Caco-2 (cell line): ENCODE measurements around the gene LIN9. TPM values are rescaled to one million over a fixed set of nuclear protein-coding genes. Genes with fewer than 3 reads are reported as not detected.
A peak's percentile ranks its signal among the peaks of the same experiment; 100 is the strongest.

Experiments
- BruUV-seq: library from RNA; stranded (reverse); fragments of 400-500 nt; replicated peaks from 2 replicates; lab custom pipeline; 2021; lab: Mats Ljungman, UMichigan
- CTCF ChIA-PET: fragments of 300-600 bp; sonication (Branson Sonifier 250); formaldehyde crosslinking; loops from one replicate; lab custom pipeline; 2022; ENCODE audit warnings: antibody characterized with exemption; lab: Charles Lee
- POLR2A ChIA-PET: fragments of 300-600 bp; sonication (Branson Sonifier 250); formaldehyde crosslinking; loops from one replicate; lab custom pipeline; 2022; ENCODE audit warnings: antibody characterized with exemption; lab: Charles Lee
- DNase-seq, 2 experiments: peaks; one replicate each; pipeline versions ENCODE4 v3.0.0 to v3.0.0-alpha.2; 2020 to 2022
- H3K27me3 ChIP-seq: replicated peaks from 2 replicates; pipeline ENCODE4 v1.6.0; 2011; ENCODE audit warnings: low read length; ENCODE audit not compliant: control insufficient read depth, insufficient read depth
- H3K36me3 ChIP-seq: 2 replicates; pipeline ENCODE4 v1.5.1; 2011; ENCODE audit warnings: low read length; ENCODE audit not compliant: control insufficient read depth, insufficient read depth
- H3K4me1 ChIP-seq: fragments of 250-450 bp; sonication (Bioruptor Pico); 2 replicates; pipeline ENCODE4 v1.5.1; 2020; ENCODE audit warnings: mild to moderate bottlenecking
- H3K4me3 ChIP-seq: 2 replicates; pipeline ENCODE4 v1.5.1; 2011; ENCODE audit warnings: low read depth, mild to moderate bottlenecking, control low read depth, low read length
- H3K9me3 ChIP-seq: fragments of 250-450 bp; sonication (Bioruptor Pico); 2 replicates; pipeline ENCODE4 v1.5.1; 2020; ENCODE audit warnings: mild to moderate bottlenecking, moderate library complexity
- H3K27ac Mint-ChIP-seq: one replicate; pipeline ENCODE4 v1.8.0; 2022; ENCODE audit warnings: mixed read lengths; ENCODE audit not compliant: unreplicated experiment
- H3K27me3 Mint-ChIP-seq: one replicate; pipeline ENCODE4 v1.8.0; 2022; ENCODE audit warnings: mixed read lengths; ENCODE audit not compliant: insufficient read depth, unreplicated experiment
- H3K36me3 Mint-ChIP-seq: one replicate; pipeline ENCODE4 v1.8.0; 2022; ENCODE audit warnings: mild to moderate bottlenecking, mixed read lengths; ENCODE audit not compliant: insufficient read depth, unreplicated experiment
- H3K4me1 Mint-ChIP-seq: one replicate; pipeline ENCODE4 v1.8.0; 2022; ENCODE audit warnings: low read depth, mixed read lengths; ENCODE audit not compliant: unreplicated experiment
- H3K4me3 Mint-ChIP-seq: one replicate; pipeline ENCODE4 v1.8.0; 2022; ENCODE audit warnings: mild to moderate bottlenecking, moderate library complexity, mixed read lengths; ENCODE audit not compliant: unreplicated experiment
- H3K9me3 Mint-ChIP-seq: one replicate; pipeline ENCODE4 v1.8.0; 2022; ENCODE audit warnings: mixed read lengths; ENCODE audit not compliant: unreplicated experiment
- intact Hi-C: fragments of 100-400 bp; cut with micrococcal nuclease; formaldehyde crosslinking; loops from one replicate; pipeline ENCODE4 v1.10.0; 2022; ENCODE audit not compliant: unreplicated experiment
- total RNA-seq: library from RNA; stranded (reverse); gene quantifications from 2 replicates; pipeline ENCODE4 v1.2.3, GENCODE V29; 2022
- TF ChIP-seq, protein P1 (sequence below), 2 experiments: fragments of 200-600 bp in 1 of 2; IDR thresholded peaks; 1 replicate in 1 of 2; 2 replicates in 1 of 2; pipeline versions ENCODE4 v1.5.1 to v1.8.0; 2011 to 2022; ENCODE audit warnings: antibody characterized with exemption in 1 of 2, control low read depth in 1 of 2, inconsistent platforms in 1 of 2, low read depth in 1 of 2, low read length in 1 of 2, mild to moderate bottlenecking in 1 of 2, moderate library complexity in 1 of 2; ENCODE audit not compliant: insufficient read depth in 1 of 2, severe bottlenecking in 1 of 2, unreplicated experiment in 1 of 2

The LIN9 gene
- total RNA-seq, 1 experiment from 2014 or later: 12.2 TPM

GRCh38 chr1:226187380-226187779 is 121.6 kb downstream of the LIN9 start:
- POLR2A ChIA-PET: no interaction called here
- H3K27me3 ChIP-seq: no peaks in the 10 kb centered on the region
- no peaks in the 10 kb centered on the region for H3K27me3 Mint-ChIP-seq
- H3K4me3 Mint-ChIP-seq: peak overlapping the region; percentile 92
- peak overlapping the region; percentile 85 for H3K27ac Mint-ChIP-seq
- H3K9me3 Mint-ChIP-seq: no peaks in the 10 kb centered on the region
- H3K36me3 ChIP-seq: no peaks in the 10 kb centered on the region
- H3K4me3 ChIP-seq: peak overlapping the region; percentile 96
- TF ChIP-seq, protein P1, sequence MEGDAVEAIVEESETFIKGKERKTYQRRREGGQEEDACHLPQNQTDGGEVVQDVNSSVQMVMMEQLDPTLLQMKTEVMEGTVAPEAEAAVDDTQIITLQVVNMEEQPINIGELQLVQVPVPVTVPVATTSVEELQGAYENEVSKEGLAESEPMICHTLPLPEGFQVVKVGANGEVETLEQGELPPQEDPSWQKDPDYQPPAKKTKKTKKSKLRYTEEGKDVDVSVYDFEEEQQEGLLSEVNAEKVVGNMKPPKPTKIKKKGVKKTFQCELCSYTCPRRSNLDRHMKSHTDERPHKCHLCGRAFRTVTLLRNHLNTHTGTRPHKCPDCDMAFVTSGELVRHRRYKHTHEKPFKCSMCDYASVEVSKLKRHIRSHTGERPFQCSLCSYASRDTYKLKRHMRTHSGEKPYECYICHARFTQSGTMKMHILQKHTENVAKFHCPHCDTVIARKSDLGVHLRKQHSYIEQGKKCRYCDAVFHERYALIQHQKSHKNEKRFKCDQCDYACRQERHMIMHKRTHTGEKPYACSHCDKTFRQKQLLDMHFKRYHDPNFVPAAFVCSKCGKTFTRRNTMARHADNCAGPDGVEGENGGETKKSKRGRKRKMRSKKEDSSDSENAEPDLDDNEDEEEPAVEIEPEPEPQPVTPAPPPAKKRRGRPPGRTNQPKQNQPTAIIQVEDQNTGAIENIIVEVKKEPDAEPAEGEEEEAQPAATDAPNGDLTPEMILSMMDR (IDR thresholded peaks at IDR 0.05; ENCODE audit: insufficient read depth in 1 of 2, low read depth in 1 of 2, low read length in 1 of 2, severe bottlenecking in 1 of 2, unreplicated experiment in 1 of 2): no peak
- peaks cover 14% of the 10 kb centered on the region for H3K4me1 ChIP-seq
- no peaks in the 10 kb centered on the region for H3K4me1 Mint-ChIP-seq
- intact Hi-C loops: loop anchor here (2.0 to 10.0 kb wide), 2 partner anchors 63 to 123 kb away; partner anchors contain the start of gene H3-3A
- H3K9me3 ChIP-seq: no peaks in the 10 kb centered on the region
- H3K36me3 Mint-ChIP-seq: peaks cover 21% of the 10 kb centered on the region
- CTCF ChIA-PET: no interaction called here
- DNase-seq: no peak
- BruUV-seq: no TSS peak

- Histone ChIP-seq H3K4me1 (peaks cover 16% of the 10 kb centered on the region), H3K36me3 (no peaks in the 10 kb centered on the region), H3K9me3 (no peaks in the 10 kb centered on the region), H3K4me3 (peak overlapping the region; percentile 96), H3K27me3 (no peaks in the 10 kb centered on the region)
- TF ChIP-seq, protein P1 (IDR thresholded peaks at IDR 0.05; ENCODE audit: insufficient read depth in 1 of 2, low read depth in 1 of 2, low read length in 1 of 2, severe bottlenecking in 1 of 2, unreplicated experiment in 1 of 2): no peak
- BruUV-seq: TSS peak; percentile 83
- Mint-ChIP-seq H3K9me3 (no peaks in the 10 kb centered on the region), H3K4me3 (peak overlapping the region; percentile 92), H3K36me3 (peaks cover 25% of the 10 kb centered on the region), H3K27me3 (no peaks in the 10 kb centered on the region), H3K4me1 (peaks cover 3% of the 10 kb centered on the region), H3K27ac (peak overlapping the region; percentile 85)
- no peak for DNase-seq
- CTCF ChIA-PET: no interaction called here
- POLR2A ChIA-PET: no interaction called here
- intact Hi-C loops: loop anchor here (2.0 to 10.0 kb wide), 2 partner anchors 62 to 122 kb away; partner anchors contain the start of gene H3-3A
Observed at GRCh38 chr1:226187019-226187322, 122.0 kb downstream of the LIN9 start.

- no TSS peak for BruUV-seq
- H3K9me3 ChIP-seq: no peaks in the 10 kb centered on the region
- Mint-ChIP-seq H3K4me3 (peak within 1 kb of the TSS; percentile 92), H3K27ac (peak within 1 kb of the TSS; percentile 85), H3K36me3 (peaks cover 31% of the 10 kb centered on the region), H3K9me3 (no peaks in the 10 kb centered on the region), H3K27me3 (no peaks in the 10 kb centered on the region), H3K4me1 (peaks cover 4% of the 10 kb centered on the region)
- TF ChIP-seq, protein P1 (IDR thresholded peaks at IDR 0.05; ENCODE audit: insufficient read depth in 1 of 2, low read depth in 1 of 2, low read length in 1 of 2, severe bottlenecking in 1 of 2, unreplicated experiment in 1 of 2): no peak
- peak within 1 kb of the TSS; percentile 96 for H3K4me3 ChIP-seq
- ChIA-PET CTCF (interaction anchor here (0.7 to 0.8 kb wide), 3 partner anchors 11 to 61 kb away, joined by 3 to 4 read pairs (median 4); no protein-coding TSS in a partner anchor), POLR2A (no interaction called here)
- peak; percentile 89 to 91 for DNase-seq
- H3K36me3 ChIP-seq: no peaks in the 10 kb centered on the region
- peaks cover 16% of the 10 kb centered on the region for H3K4me1 ChIP-seq
- no peaks in the 10 kb centered on the region for H3K27me3 ChIP-seq
- intact Hi-C loops: loop anchor here (2.0 to 10.0 kb wide), 2 partner anchors 62 to 122 kb away; partner anchors contain the start of gene H3-3A
Observed at GRCh38 chr1:226186124-226187018, 122.6 kb downstream of the LIN9 start, which contains the start of gene ACBD3. TSS of gene ACBD3 (minus strand) at chr1:226186741. CDS start at chr1:226186675, 66 bp downstream.
